Cortex of kidney (tissue), 1 donor: ENCODE data around the gene CAPN8.
"Not testable (repeated sequence)": the region's sequence is repeated elsewhere in the genome, so short reads cannot be mapped to it uniquely, and the experiment has no call there.

Experiments used
- DNase-seq: peaks from one replicate; lab custom pipeline; 2025; lab: John Stamatoyannopoulos, UW

CAPN8 gene

GRCh38 chr1:223525957-223526356, 139.5 kb downstream of the CAPN8 start:
- DNase-seq = no peak

GRCh38 chr1:223525546-223525945, 140.0 kb downstream of the CAPN8 start:
- no peak for DNase-seq

GRCh38 chr1:223524930-223525451, 140.5 kb downstream of the CAPN8 start:
- no peak for DNase-seq

GRCh38 chr1:223521150-223521549, 144.4 kb downstream of the CAPN8 start:
- DNase-seq = no peak

GRCh38 chr1:223520200-223520599, 145.3 kb downstream of the CAPN8 start:
- DNase-seq = no peak

- no peak for DNase-seq
These were observed 146.4 kb downstream of the CAPN8 start for GRCh38 chr1:223519116-223519515.

GRCh38 chr1:223518553-223518952, 146.9 kb downstream of the CAPN8 start:
- DNase-seq = not testable (repeated sequence)

GRCh38 chr1:223515926-223516325, 149.6 kb downstream of the CAPN8 start:
- DNase-seq = no peak

- no peak for DNase-seq
These were observed 150.1 kb downstream of the CAPN8 start for GRCh38 chr1:223515421-223515820.

GRCh38 chr1:223514644-223515043, 150.9 kb downstream of the CAPN8 start:
- no peak for DNase-seq

GRCh38 chr1:223513309-223513708, 152.2 kb downstream of the CAPN8 start:
- no peak for DNase-seq

- DNase-seq = no peak
These were observed 153.4 kb downstream of the CAPN8 start for GRCh38 chr1:223512057-223512456.

GRCh38 chr1:223508796-223509195, 156.7 kb downstream of the CAPN8 start:
- no peak for DNase-seq

- no peak for DNase-seq
These were observed 160.8 kb downstream of the CAPN8 start for GRCh38 chr1:223504741-223505140.

- DNase-seq = no peak
These were observed 162.2 kb downstream of the CAPN8 start for GRCh38 chr1:223503348-223503747.

- no peak for DNase-seq
These were observed 164.7 kb downstream of the CAPN8 start for GRCh38 chr1:223500560-223501425.

GRCh38 chr1:223496883-223497282, 168.6 kb downstream of the CAPN8 start:
- no peak for DNase-seq

GRCh38 chr1:223494926-223495645, 170.4 kb downstream of the CAPN8 start:
- no peak for DNase-seq

GRCh38 chr1:223492044-223492443, 173.5 kb downstream of the CAPN8 start:
- no peak for DNase-seq
